Measurements from ENCODE around the gene CDC34.

CDC34 gene

DNA sequence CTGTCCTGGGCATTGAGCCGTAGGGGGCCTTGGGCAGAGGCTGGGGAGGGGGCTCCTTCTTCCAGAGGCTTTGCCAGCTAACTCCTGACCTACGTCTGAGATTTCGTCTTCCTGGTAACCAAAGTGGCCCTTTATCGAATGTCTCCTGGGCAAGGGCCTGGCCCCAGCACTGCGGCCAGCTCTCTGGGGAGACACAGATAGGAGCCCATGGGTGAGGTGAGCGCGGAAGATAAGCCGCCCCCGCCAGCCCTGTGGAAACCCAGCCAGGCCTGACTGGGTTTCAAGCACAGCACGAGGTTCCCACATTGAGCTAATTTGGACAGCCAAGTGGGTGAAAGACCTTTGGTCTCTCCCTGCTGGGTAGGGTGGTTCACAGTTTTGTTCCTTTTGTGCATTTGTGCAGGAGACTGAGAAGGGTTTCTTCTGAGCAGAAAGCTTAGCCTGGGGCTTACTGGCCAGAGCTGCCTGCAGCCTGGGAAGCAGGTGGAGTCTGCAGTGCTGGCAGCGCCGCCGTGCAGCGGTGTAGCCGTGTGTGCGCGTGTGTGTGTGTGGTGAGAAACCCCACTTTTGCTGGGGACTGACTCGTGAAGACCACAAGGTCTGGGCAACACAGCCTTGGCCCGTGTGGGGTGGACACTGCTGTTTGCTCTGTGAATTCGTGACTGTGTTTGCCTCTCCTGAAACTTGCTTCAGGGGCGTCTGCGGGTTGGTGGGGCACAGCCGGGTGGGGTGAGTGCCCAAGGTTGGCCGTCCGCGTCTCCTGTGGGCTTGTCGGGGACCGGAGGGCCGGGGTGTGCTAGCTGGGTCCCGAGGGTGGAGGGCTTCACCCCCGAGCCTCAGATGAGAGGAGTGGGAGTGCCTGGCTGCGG lies 43.3 kb downstream of the CDC34 start:
- TF ChIP-seq TAF1 (IDR thresholded peaks at IDR 0.05; ENCODE audit: low read depth) (no peak), EP300 (IDR thresholded peaks at IDR 0.05; ENCODE audit: borderline replicate concordance) (no peak), ZBTB7A (IDR thresholded peaks at IDR 0.05; ENCODE audit: low read depth) (no peak), NFIC (IDR thresholded peaks at IDR 0.05) (no peak)
- TF ChIP-seq, protein P1, sequence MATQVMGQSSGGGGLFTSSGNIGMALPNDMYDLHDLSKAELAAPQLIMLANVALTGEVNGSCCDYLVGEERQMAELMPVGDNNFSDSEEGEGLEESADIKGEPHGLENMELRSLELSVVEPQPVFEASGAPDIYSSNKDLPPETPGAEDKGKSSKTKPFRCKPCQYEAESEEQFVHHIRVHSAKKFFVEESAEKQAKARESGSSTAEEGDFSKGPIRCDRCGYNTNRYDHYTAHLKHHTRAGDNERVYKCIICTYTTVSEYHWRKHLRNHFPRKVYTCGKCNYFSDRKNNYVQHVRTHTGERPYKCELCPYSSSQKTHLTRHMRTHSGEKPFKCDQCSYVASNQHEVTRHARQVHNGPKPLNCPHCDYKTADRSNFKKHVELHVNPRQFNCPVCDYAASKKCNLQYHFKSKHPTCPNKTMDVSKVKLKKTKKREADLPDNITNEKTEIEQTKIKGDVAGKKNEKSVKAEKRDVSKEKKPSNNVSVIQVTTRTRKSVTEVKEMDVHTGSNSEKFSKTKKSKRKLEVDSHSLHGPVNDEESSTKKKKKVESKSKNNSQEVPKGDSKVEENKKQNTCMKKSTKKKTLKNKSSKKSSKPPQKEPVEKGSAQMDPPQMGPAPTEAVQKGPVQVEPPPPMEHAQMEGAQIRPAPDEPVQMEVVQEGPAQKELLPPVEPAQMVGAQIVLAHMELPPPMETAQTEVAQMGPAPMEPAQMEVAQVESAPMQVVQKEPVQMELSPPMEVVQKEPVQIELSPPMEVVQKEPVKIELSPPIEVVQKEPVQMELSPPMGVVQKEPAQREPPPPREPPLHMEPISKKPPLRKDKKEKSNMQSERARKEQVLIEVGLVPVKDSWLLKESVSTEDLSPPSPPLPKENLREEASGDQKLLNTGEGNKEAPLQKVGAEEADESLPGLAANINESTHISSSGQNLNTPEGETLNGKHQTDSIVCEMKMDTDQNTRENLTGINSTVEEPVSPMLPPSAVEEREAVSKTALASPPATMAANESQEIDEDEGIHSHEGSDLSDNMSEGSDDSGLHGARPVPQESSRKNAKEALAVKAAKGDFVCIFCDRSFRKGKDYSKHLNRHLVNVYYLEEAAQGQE (IDR thresholded peaks at IDR 0.05; ENCODE audit: low read depth) = no peak
- TF ChIP-seq, protein P2, sequence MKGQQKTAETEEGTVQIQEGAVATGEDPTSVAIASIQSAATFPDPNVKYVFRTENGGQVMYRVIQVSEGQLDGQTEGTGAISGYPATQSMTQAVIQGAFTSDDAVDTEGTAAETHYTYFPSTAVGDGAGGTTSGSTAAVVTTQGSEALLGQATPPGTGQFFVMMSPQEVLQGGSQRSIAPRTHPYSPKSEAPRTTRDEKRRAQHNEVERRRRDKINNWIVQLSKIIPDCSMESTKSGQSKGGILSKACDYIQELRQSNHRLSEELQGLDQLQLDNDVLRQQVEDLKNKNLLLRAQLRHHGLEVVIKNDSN (IDR thresholded peaks at IDR 0.05) = no peak

DNA sequence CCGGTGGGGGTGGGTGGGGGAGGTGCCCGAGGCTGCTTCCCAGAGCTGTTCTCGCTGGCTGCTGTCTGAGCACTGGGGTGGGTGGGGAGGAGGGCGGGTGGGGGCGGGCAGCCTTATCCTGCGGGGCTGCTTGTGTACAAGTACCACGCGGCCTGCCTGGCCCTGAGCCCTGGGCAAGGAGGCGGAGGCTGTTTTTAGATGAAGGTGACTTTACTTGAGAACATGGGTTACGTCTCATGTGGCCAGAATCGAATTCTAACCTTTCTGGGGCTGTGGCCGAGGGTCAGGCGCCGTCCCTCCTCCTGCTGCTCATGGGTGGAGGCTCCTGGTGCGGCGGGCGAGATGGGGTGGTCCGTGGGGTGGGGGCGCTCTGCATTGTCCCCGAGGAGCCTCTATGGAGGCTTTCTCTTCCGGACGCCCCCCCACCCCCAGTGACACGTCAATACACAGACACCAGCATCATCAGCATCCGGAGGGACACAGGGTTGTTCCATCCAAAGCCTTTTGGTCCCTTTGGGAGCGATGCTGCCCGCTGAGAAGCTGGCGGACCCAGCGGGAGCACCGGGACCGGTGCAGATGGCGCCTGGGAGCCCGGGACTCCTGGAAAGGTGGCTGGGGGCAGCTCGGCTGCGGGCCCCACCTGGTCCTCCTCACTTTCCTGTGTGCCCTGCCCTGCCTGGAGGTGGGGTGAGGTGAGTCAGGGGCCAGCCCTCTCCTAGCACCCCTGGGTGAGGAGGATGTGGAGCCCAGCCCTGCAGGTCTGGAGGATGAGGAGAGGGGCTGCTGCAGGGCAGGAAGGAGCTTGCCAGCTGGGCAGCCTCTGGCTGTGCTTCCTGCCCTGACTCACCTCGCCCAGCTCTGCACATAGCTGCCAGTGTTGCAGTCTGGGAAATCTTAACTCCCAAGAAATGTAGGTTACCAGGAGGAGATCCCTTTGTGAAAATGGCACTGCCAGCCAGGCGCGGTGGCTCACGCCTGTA lies 44.3 kb downstream of the CDC34 start:
- TF ChIP-seq RAD21 (IDR thresholded peaks at IDR 0.05; ENCODE audit: low read depth) (no peak), EGR1 (IDR thresholded peaks at IDR 0.05) (no peak), TAF1 (IDR thresholded peaks at IDR 0.05; ENCODE audit: low read depth) (no peak), CEBPB (IDR thresholded peaks at IDR 0.05) (no peak), CREB1 (IDR thresholded peaks at IDR 0.05; ENCODE audit: low read depth) (no peak), TEAD4 (IDR thresholded peaks at IDR 0.05) (no peak), TCF12 (IDR thresholded peaks at IDR 0.05; ENCODE audit: low read depth) (no peak), FOXM1 (IDR thresholded peaks at IDR 0.05; ENCODE audit: borderline replicate concordance, low read depth) (no peak), ZBTB7A (IDR thresholded peaks at IDR 0.05; ENCODE audit: low read depth) (no peak), YY1 (IDR thresholded peaks at IDR 0.05; ENCODE audit: low read depth) (no peak), EP300 (IDR thresholded peaks at IDR 0.05; ENCODE audit: borderline replicate concordance) (no peak)
- TF ChIP-seq, protein P3, sequence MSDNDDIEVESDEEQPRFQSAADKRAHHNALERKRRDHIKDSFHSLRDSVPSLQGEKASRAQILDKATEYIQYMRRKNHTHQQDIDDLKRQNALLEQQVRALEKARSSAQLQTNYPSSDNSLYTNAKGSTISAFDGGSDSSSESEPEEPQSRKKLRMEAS (IDR thresholded peaks at IDR 0.05) = no peak
- TF ChIP-seq, protein P1 (IDR thresholded peaks at IDR 0.05; ENCODE audit: low read depth) = no peak
- TF ChIP-seq, protein P2 (IDR thresholded peaks at IDR 0.05) = no peak

DNA sequence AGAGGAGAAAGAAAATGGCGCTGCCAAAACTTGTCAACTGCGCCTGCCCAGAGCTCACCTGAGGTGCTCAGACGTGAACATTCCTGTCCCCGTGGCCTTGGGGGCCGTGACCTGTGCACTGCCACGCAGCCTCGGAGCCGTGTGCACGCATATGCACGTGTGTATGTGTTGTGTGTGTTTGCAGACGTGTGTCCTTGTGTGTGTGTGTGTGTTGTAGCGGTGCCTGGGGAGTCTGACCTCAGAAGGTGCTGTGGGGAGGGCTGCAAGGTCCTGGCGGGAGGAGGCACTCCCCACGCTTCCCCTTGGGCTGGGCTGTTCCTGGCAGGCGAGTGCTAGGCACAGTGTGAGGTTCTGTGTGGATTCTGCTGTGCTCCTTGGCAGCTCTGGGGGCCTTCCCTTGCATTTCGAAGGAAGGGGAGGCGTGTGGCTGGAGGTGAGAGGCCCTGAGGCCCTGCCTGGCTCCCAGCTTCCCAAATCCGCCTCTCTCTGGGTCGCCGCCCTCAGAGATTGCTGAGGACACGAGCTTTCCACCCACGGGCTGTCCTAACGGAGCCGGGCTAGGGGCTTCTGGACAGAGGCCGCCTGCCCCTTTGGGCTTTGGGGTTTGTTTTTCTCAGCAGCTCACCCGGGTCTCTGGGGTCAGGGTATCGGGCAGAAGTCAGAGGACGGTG lies 45.3 kb downstream of the CDC34 start:
- TF ChIP-seq NFIC (IDR thresholded peaks at IDR 0.05) (no peak), EP300 (IDR thresholded peaks at IDR 0.05; ENCODE audit: borderline replicate concordance) (no peak), ZBTB7A (IDR thresholded peaks at IDR 0.05; ENCODE audit: low read depth) (no peak), CEBPB (IDR thresholded peaks at IDR 0.05) (no peak), RAD21 (IDR thresholded peaks at IDR 0.05; ENCODE audit: low read depth) (no peak), FOXM1 (IDR thresholded peaks at IDR 0.05; ENCODE audit: borderline replicate concordance, low read depth) (no peak), TAF1 (IDR thresholded peaks at IDR 0.05; ENCODE audit: low read depth) (no peak), YY1 (IDR thresholded peaks at IDR 0.05; ENCODE audit: low read depth) (no peak), EGR1 (IDR thresholded peaks at IDR 0.05) (no peak), CREB1 (IDR thresholded peaks at IDR 0.05; ENCODE audit: low read depth) (no peak), TEAD4 (IDR thresholded peaks at IDR 0.05) (no peak)
- TF ChIP-seq, protein P2 (IDR thresholded peaks at IDR 0.05) = no peak
- TF ChIP-seq, protein P1 (IDR thresholded peaks at IDR 0.05; ENCODE audit: low read depth) = no peak
- TF ChIP-seq, protein P3 (IDR thresholded peaks at IDR 0.05) = no peak
